ENCODE measurements around the gene GNLY.
"Not testable (repeated sequence)": the region's sequence is repeated elsewhere in the genome, so short reads cannot be mapped to it uniquely, and the experiment has no call there.

GNLY gene

DNA sequence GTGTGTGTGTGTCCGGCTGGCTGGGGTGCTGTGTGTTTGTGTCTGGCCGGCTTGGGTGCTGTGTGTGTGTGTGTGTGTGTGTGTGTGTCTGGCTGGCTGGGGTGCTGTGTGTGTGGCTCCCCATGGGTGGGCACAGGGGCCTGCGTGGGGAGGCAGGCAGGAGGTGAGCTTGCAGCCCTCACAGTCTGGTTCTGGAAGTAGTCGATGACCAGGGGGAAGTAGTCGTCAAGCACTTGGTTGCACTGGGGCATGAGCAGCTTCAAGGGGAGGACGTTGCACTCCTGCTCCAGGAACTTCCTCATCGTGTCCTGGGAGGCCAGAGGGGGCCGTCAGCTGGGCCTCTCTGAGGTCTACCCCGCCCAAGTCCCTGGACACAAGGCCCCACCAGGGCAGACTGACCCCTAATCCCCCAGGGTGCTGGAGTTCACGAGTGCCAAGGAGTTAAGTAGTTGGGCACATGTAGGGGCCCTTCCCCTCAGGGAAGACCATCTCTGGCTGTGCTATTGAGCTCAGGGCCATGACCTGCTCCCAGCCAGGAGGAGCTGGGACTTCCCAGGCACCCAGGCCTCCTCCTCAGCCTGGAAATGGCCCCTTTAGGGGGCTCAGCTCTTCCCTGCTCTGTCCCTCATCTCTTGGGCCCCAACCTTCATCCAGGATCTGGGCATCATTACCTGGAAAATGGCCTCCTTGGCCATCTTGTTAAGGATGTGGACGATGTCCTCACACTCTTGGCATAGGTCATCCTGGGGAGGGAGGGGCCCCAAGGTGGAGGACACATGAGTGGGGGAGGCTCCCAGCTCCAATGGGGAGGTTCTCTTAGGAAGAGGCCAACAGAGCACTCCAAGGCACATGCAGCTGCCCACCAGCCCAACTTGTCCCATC, 27.5 kb upstream of the GNLY start:
- TF ChIP-seq CTCF (IDR thresholded peaks at IDR 0.05; ENCODE audit: low read depth, low read length) = no peak
- DNase-seq (ENCODE audit: extremely low read depth, low read depth) = no peak

GRCh38 chr2:85667561-85668008, 26.6 kb upstream of the GNLY start:
- TF ChIP-seq CTCF (IDR thresholded peaks at IDR 0.05; ENCODE audit: low read depth, low read length) = no peak

DNA sequence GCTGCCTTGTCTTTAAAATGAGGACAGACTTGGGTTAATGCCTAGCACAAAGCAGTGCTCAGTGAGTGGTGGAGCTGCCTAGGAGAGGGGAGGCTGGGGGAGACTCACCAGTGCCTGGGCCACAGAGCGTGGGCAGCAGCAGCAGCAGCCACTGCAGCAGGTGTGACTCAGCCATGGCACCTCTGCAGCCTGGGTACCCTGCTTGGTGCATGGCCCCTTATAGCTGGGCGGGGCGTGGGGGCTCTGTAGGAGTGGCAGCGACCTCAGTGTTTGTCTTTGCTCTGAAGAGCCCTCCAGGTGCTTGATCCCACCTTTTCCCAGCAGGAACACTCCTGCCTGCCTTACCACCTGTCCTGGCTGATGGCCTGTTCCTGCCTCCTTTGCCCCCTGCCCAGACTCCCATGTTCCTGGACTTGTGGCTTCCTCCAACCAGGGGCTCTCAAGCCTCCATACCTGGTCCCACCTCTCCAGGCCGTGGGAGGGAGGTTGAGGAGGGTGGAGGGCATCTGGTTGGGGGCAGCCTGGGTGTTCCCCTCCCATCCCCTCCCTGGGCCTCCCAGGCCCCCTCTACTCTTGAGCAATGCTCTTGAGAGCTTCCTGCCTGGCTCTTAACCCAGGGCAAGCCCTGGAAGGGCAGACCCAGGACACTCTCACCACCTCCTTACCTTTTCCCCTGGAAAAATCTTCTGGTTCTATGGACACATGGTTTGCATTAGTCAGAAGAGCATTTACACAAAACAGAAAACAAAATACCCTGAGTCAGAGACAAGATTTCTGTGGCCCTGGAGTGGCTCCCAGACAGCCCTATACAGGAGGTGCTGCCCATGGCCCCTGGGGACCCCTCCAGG, 25.9 kb upstream of the GNLY start, which contains the start of gene SFTPB:
Gene SFTPB (minus strand): TSS at position 191 of the 848 bp plus-strand sequence. CDS start 16 bp downstream, at position 175.
- DNase-seq (ENCODE audit: extremely low read depth, low read depth) = no peak

More at GRCh38 chr2:85667561-85668008, 26.6 kb upstream of the GNLY start:
- no peak for DNase-seq (ENCODE audit: extremely low read depth, low read depth)

DNA sequence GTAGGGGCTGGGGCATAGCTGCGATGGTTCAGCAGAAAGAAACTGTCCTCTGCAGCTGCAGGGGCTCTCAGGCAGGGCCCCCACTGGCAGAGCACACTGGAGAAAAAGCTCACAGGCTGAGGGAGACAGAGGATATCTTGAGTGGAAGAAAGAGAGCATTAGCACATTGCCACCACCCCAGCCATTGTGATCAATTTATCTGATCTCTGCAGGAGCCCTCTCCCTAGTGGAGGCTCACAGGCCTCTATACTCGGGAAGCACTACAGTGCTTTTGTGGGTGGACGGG, 25.4 kb upstream of the GNLY start:
- no peak for TF ChIP-seq CTCF (IDR thresholded peaks at IDR 0.05; ENCODE audit: low read depth, low read length)
- no peak for DNase-seq (ENCODE audit: extremely low read depth, low read depth)

More for the DNA sequence above, 25.9 kb upstream of the GNLY start, which contains the start of gene SFTPB:
- no peak for TF ChIP-seq CTCF (IDR thresholded peaks at IDR 0.05; ENCODE audit: low read depth, low read length)

DNA sequence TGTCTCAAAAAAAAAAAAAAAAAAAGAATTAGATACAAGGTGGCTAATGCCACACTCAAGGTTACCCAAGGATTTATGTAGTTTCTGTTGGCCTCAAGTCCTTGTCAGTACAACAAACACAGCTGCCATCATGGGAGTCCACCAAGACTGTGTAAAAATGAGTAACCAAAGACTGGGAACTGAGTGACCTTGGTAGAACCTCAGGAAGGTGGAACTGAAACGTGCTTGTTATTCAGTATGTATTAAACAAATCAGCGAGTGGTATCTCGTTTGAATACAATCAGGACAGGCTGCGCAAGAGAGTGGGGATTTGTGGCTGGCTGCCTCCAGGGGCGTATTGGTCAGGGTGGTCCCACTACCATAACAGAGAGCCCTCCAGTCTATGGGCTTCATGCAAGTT, 24.6 kb upstream of the GNLY start:
- no peak for DNase-seq (ENCODE audit: extremely low read depth, low read depth)
- TF ChIP-seq CTCF (IDR thresholded peaks at IDR 0.05; ENCODE audit: low read depth, low read length) = no peak

DNA sequence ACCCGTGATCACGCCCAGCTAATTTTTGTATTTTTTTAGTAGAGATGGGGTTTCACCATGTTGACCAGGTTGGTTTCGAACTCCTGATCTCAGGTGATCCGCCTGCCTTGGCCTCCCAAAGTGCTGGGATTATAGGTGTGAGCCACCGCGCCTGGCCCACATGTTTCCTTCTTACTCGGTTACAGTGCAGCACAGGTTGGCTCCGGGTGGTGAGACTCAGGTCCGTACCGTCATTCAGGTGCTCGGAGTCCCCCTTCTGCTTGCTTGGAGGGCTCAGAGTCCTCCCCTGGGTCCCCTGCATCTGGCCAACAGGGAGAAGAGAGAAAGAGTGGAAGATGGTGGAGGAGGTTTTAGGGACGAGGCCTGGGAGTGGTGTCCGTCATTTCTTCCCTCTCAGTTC, 23.7 kb upstream of the GNLY start:
- DNase-seq (ENCODE audit: extremely low read depth, low read depth) = not testable (repeated sequence)

DNA sequence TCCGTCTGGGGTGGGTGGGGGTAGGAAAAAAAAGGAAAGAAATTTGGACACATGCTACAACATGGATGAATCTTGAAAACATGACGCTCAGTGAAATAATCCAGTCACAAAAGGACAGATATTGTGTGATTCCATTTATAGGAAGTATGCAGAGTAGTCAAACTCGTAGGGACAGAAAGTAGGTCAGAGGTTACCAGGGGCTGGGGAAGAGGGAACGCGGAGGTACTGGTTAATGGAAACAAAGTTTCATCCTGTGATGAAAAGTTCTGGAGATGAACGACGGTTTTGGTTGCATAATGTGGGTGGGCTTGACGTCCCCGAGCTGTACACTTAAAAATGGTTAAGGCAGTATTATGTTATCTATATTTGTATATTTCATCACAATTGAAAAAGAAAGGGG, 21.7 kb upstream of the GNLY start:
- DNase-seq (ENCODE audit: extremely low read depth, low read depth) = no peak
- TF ChIP-seq CTCF (IDR thresholded peaks at IDR 0.05; ENCODE audit: low read depth, low read length) = no peak
